Liver (tissue), 9 donors: ENCODE measurements around the gene IGDCC3. TPM values are rescaled to one million over a fixed set of nuclear protein-coding genes. Genes with fewer than 3 reads are reported as not detected.
A peak's percentile ranks its signal among the peaks of the same experiment; 100 is the strongest.

Source experiments
- DNase-seq: peaks from one replicate; pipeline ENCODE4 v3.0.0-alpha.2; 2017; ENCODE audit warnings: low spot score
- H3K27ac ChIP-seq, 2 donors: one replicate each; pipeline ENCODE4 v1.7.0; 2013; ENCODE audit warnings: inconsistent platforms in 2 of 2, low read length in 2 of 2, control low read depth in 1 of 2, low read depth in 1 of 2, mild to moderate bottlenecking in 1 of 2
- H3K27me3 ChIP-seq, 4 donors: one replicate each; pipeline versions ENCODE4 v1.6.1 to v1.7.0; 2013; ENCODE audit warnings: low read length in 3 of 4, inconsistent platforms in 1 of 4, mild to moderate bottlenecking in 1 of 4, moderate library complexity in 1 of 4; ENCODE audit not compliant: control insufficient read depth in 4 of 4, insufficient read depth in 4 of 4
- H3K36me3 ChIP-seq, 4 donors: one replicate each; pipeline versions ENCODE4 v1.6.1 to v1.7.0; 2013; ENCODE audit warnings: low read length in 3 of 4, mild to moderate bottlenecking in 3 of 4, low read depth in 1 of 4, moderate library complexity in 1 of 4; ENCODE audit not compliant: control insufficient read depth in 4 of 4, insufficient read depth in 3 of 4
- H3K4me1 ChIP-seq, 4 donors: one replicate each; pipeline versions ENCODE4 v1.6.1 to v1.7.0; 2013; ENCODE audit warnings: low read length in 3 of 4, mild to moderate bottlenecking in 3 of 4, moderate library complexity in 1 of 4; ENCODE audit not compliant: control insufficient read depth in 4 of 4, insufficient read depth in 4 of 4
- H3K4me3 ChIP-seq, 3 donors: one replicate each; pipeline versions ENCODE4 v1.6.1 to v1.7.0; 2013; ENCODE audit warnings: low read length in 3 of 3, control low read depth in 1 of 3, low read depth in 1 of 3, mild to moderate bottlenecking in 1 of 3
- H3K9ac ChIP-seq, 2 donors: one replicate each; pipeline ENCODE4 v1.7.0; 2013; ENCODE audit warnings: low read length in 2 of 2, mild to moderate bottlenecking in 2 of 2, moderate library complexity in 2 of 2, control low read depth in 1 of 2, low read depth in 1 of 2
- H3K9me3 ChIP-seq, 4 donors: one replicate each; pipeline versions ENCODE4 v1.6.1 to v1.7.0; 2013; ENCODE audit warnings: low read length in 3 of 4; ENCODE audit not compliant: control insufficient read depth in 4 of 4
- ATF3 ChIP-seq: IDR thresholded peaks from 2 replicates; pipeline ENCODE4 v1.6.1; 2016; ENCODE audit warnings: antibody characterized with exemption
- CTCF ChIP-seq: fragments of 150-350 bp; IDR thresholded peaks from 2 replicates; pipeline ENCODE4 v1.5.1; 2017; ENCODE audit warnings: improper control_type of control experiment, low read depth, low read length; ENCODE audit not compliant: missing input control
- EGR1 ChIP-seq, 2 donors: IDR thresholded peaks; 2 replicates each; pipeline ENCODE4 v1.6.1; 2016 to 2018; ENCODE audit warnings: antibody characterized with exemption in 2 of 2, low read depth in 2 of 2
- FOXA1 ChIP-seq: IDR thresholded peaks from 2 replicates; pipeline ENCODE4 v1.6.1; 2016; ENCODE audit warnings: antibody characterized with exemption
- FOXA2 ChIP-seq: IDR thresholded peaks from 2 replicates; pipeline ENCODE4 v1.6.1; 2016; ENCODE audit warnings: antibody characterized with exemption
- GABPA ChIP-seq, 2 donors: IDR thresholded peaks in 1 of 2; conservative IDR thresholded peaks in 1 of 2; 2 replicates each; pipeline ENCODE4 v1.6.1; 2016; ENCODE audit warnings: antibody characterized with exemption in 2 of 2, mild to moderate bottlenecking in 1 of 2, moderate library complexity in 1 of 2
- HNF4A ChIP-seq, 2 donors: conservative IDR thresholded peaks; 2 replicates each; pipeline ENCODE4 v1.6.1; 2016; ENCODE audit warnings: antibody characterized with exemption in 2 of 2, mild to moderate bottlenecking in 2 of 2
- HNF4G ChIP-seq: IDR thresholded peaks from 2 replicates; pipeline ENCODE4 v1.6.1; 2016; ENCODE audit warnings: antibody characterized with exemption
- JUND ChIP-seq, 2 donors: IDR thresholded peaks; 2 replicates each; pipeline ENCODE4 v1.6.1; 2016; ENCODE audit warnings: antibody characterized with exemption in 2 of 2
- MAX ChIP-seq: IDR thresholded peaks from 2 replicates; pipeline ENCODE4 v1.6.1; 2016; ENCODE audit warnings: antibody characterized with exemption
- NR2F2 ChIP-seq: IDR thresholded peaks from 2 replicates; pipeline ENCODE4 v1.6.1; 2016; ENCODE audit warnings: antibody characterized with exemption
- RAD21 ChIP-seq, 2 donors: IDR thresholded peaks; 2 replicates each; pipeline ENCODE4 v1.6.1; 2016; ENCODE audit warnings: antibody characterized with exemption in 2 of 2, mild to moderate bottlenecking in 2 of 2
- REST ChIP-seq: IDR thresholded peaks from 2 replicates; pipeline ENCODE4 v1.6.1; 2016; ENCODE audit warnings: antibody characterized with exemption, mild to moderate bottlenecking
- RXRA ChIP-seq, 2 donors: IDR thresholded peaks; 2 replicates each; pipeline ENCODE4 v1.6.1; 2017 to 2018; ENCODE audit warnings: antibody characterized with exemption in 2 of 2, mild to moderate bottlenecking in 1 of 2
- SP1 ChIP-seq: IDR thresholded peaks from 2 replicates; pipeline ENCODE4 v1.6.1; 2018; ENCODE audit warnings: antibody characterized with exemption, mild to moderate bottlenecking
- TAF1 ChIP-seq: conservative IDR thresholded peaks from 2 replicates; pipeline ENCODE4 v1.6.1; 2016; ENCODE audit warnings: antibody characterized with exemption, mild to moderate bottlenecking
- YY1 ChIP-seq: IDR thresholded peaks from 2 replicates; pipeline ENCODE4 v1.6.1; 2016; ENCODE audit warnings: antibody characterized with exemption, mild to moderate bottlenecking
- WGBS: extraction: QIAGEN DNeasy Blood & Tissue Kit; methylation state at CpG from one replicate; pipeline ENCODE4 v1.1.7; 2013; 5-methylcytosine and 5-hydroxymethylcytosine counted together
- polyA plus RNA-seq, 2 donors: library from polyadenylated mRNA; stranded (reverse) in 1 of 2; unstranded in 1 of 2; fragments of 200-250 nt in 1 of 2; fragments of >200 nt in 1 of 2; fragmentation: Nextera tagmentation in 1 of 2; extraction: Ambion mirVana in 1 of 2; gene quantifications; one replicate each; pipeline versions ENCODE4 v1.2.1 to v1.2.3, GENCODE V29; 2013 to 2015
- total RNA-seq, 2 donors: library from RNA; depleted of rRNA; stranded (reverse); fragments of >200 nt; gene quantifications; one replicate each; pipeline ENCODE4 v1.2.3, GENCODE V29; 2014
- TF ChIP-seq, protein P1 (sequence below): IDR thresholded peaks from 2 replicates; pipeline ENCODE4 v1.6.1; 2016; ENCODE audit warnings: antibody characterized with exemption
- donor health status: healthy.
- donor health status: healthy.
- donor health status: healthy.
- donor health status: healthy.
- donor health status: healthy.

Gene IGDCC3
- total and polyA plus RNA-seq, 4 donors, result 1.5 TPM; not detected in 3

GRCh38 chr15:65286069-65286703 is 91.6 kb downstream of the IGDCC3 start:
- H3K27me3 ChIP-seq, result no peaks in the 10 kb centered on the region
- no peaks in the 10 kb centered on the region for H3K9me3 ChIP-seq
- no peak for DNase-seq
- peak overlapping the region; percentile 70 to 74 (median 74) for H3K4me3 ChIP-seq
- H3K36me3 ChIP-seq, result no peaks in the 10 kb centered on the region
- peak overlapping the region; percentile 83 to 96 for H3K27ac ChIP-seq
- TF ChIP-seq NR2F2, result no peak
- TF ChIP-seq EGR1 (IDR thresholded peaks at IDR 0.05; ENCODE audit: low read depth in 2 of 2), result peak in 1 of 2 donors; percentile 42
- TF ChIP-seq JUND (IDR thresholded peaks at IDR 0.05), result no peak
- TF ChIP-seq, protein P1, sequence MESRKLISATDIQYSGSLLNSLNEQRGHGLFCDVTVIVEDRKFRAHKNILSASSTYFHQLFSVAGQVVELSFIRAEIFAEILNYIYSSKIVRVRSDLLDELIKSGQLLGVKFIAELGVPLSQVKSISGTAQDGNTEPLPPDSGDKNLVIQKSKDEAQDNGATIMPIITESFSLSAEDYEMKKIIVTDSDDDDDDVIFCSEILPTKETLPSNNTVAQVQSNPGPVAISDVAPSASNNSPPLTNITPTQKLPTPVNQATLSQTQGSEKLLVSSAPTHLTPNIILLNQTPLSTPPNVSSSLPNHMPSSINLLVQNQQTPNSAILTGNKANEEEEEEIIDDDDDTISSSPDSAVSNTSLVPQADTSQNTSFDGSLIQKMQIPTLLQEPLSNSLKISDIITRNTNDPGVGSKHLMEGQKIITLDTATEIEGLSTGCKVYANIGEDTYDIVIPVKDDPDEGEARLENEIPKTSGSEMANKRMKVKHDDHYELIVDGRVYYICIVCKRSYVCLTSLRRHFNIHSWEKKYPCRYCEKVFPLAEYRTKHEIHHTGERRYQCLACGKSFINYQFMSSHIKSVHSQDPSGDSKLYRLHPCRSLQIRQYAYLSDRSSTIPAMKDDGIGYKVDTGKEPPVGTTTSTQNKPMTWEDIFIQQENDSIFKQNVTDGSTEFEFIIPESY, result no peak
- TF ChIP-seq CTCF, result no peak
- TF ChIP-seq ATF3, result no peak
- peak; percentile 91 to 94 for TF ChIP-seq HNF4A (conservative IDR thresholded peaks at IDR 0.05)
- peak; percentile 37 for TF ChIP-seq MAX
- peak; percentile 53 for TF ChIP-seq FOXA1
- peak in 1 of 2 donors; percentile 38 for TF ChIP-seq GABPA (IDR thresholded peaks at IDR 0.05 in 1 of 2, conservative IDR thresholded peaks at IDR 0.05 in 1 of 2)
- peak; percentile 59 for TF ChIP-seq SP1
- TF ChIP-seq RAD21 (IDR thresholded peaks at IDR 0.05), result no peak
- TF ChIP-seq RXRA (IDR thresholded peaks at IDR 0.05), result peak; percentile 57 to 58
- TF ChIP-seq FOXA2, result peak; percentile 77
- TF ChIP-seq REST, result peak; percentile 49
- peak; percentile 62 for TF ChIP-seq YY1
- peak; percentile 75 for TF ChIP-seq TAF1
- peak; percentile 40 for TF ChIP-seq HNF4G
- under 1% methylated on average over 52 of the region's 52 CpGs for WGBS
- H3K9ac ChIP-seq, result peak overlapping the region; percentile 33 to 62
- H3K4me1 ChIP-seq, result peaks cover 0 to 16% (median 12%) of the 10 kb centered on the region in 4 donors
